M059J (cell line): Measurements from ENCODE around the gene BCL6B. TPM values are rescaled to one million over a fixed set of nuclear protein-coding genes. Genes with fewer than 3 reads are reported as not detected.

Experiments
- DNase-seq: peaks from one replicate; pipeline ENCODE4 v3.0.0-alpha.2; 2012; ENCODE audit warnings: low read depth
- total RNA-seq: library from RNA; depleted of rRNA; stranded (reverse); fragments of >200 nt; shearing (Covaris generic); gene quantifications from 2 replicates; pipeline ENCODE4 v1.2.3, GENCODE V29; 2014; rRNA removed

The BCL6B gene
- total RNA-seq, 1 experiment from 2014 or later = not detected

DNA sequence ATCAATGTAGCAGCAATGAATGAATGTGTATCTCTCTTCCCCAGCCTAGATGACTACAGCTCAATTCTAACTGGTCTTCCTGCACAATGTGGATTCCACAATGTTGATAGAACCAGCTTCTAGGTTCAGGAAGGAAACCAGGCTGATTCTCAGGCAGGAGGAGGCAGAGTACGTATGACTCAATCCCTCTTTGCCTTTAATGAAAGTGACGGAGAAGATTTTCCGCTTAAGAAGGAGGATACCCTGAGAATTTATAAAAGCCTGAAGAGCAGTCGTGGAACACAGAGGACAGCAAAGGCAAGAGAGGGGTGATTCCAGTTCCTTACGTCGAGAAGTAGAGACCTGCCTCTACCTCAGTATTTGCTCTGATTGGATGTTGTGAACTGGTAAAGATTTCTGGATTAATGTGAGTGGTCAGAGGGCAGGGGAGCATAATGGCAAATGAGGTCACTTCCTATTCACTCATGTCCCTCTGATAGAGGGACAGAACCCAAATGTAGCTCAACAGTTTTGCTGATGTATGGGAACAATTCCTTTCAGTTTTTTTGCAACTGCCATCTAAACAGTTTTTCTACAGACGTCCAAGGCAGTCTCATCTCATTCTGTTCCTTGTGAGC lies 36.1 kb downstream of the BCL6B start:
- DNase-seq = peak; percentile 61

DNA sequence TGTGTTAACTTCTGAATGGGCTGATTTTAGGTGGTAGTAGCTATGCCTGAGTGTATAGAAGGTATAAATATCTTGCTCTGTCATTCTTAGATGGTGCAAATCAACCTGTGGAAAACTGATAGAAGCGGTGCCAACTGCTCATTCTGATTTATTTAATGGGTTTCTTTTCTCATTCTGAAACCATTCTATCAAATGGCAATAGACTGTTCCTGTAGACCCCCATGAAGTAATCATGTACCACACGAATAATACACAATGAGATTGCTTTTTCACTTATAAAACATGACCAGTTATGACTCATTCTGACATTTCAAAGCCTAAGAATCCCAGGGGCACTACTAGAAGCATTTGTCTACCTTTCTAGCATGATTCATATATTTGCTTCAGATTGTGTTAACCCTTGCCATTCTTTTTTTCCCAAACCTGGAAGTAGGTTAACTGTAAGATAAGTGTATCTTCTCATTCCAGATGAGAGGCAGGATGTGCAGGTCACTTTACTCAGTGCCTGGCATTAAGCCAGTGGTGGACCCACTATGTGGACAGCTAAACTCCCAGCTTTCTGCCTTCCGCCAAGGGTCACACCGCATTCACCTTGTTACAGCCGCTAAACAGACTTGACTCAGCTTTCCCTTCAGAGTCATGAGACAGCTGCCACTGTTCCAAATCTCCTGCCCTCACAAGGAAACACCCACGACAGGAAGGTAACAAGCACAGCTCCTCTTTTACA lies 37.5 kb downstream of the BCL6B start:
- DNase-seq = peak; percentile 96

DNA sequence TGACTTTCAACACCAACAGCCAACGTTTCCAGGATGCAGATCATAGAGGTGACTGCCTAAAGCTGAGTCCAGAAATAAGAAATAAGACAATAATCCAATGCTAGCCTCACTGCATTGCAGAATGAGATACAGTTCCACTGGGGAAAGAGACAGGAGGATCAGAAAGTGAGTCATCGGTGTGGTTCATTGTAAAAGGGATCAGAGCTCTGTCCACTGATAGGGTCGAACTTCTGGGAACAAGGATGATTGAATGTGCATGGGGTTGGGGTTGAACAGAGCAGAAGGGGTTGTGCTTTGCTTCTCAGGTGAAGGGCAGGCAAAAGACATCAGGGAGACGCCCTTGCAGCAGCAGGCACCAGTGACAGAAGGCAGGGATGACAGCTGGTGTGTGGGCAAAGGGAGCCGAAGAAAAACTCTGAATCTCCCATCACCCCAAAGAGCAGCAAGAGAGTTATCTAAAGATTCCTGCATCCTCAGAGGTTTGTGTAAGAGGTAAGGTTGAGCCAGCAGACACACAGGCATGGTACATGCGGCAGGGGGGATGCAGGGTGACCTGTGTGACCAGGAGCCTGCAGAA lies 40.8 kb downstream of the BCL6B start:
- no peak for DNase-seq

DNA sequence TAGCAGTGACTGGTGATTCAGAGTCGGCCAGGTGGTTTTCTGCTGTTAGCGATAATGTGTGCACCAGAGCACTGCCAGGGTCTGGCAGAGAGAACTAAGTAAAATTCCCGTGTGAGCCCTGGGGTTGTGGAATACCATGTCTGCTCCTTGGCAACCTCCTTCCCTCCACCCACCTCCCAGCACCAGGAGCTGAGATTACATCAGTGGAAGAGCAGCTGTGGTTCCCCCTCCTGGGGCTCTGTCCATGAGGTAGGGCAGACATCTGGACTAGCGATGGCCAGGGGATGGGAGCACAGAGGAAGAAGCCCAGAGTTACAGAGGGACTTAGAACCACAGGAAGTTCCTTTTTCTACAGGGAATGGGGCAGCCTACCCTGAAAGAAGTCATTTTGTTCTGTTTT lies 41.4 kb downstream of the BCL6B start:
- no peak for DNase-seq

DNA sequence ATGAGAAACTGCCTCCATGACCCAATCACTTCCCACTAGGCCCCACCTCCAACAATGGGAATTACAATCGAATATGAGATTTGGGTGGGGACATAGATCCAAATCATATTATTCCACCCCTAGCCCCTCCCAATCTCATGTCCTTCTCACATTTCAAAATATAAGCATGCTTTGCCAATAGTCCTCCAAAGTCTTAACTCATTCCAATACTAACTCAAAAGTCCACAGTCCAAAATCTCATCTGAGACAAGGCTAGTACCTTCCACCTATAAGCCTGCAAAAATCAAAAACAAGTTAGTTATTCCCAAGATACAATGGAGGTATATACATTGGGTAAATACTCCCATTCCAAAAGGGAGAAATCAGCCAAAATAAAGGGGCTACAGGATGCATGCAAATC lies 44.3 kb downstream of the BCL6B start:
- DNase-seq = no peak

DNA sequence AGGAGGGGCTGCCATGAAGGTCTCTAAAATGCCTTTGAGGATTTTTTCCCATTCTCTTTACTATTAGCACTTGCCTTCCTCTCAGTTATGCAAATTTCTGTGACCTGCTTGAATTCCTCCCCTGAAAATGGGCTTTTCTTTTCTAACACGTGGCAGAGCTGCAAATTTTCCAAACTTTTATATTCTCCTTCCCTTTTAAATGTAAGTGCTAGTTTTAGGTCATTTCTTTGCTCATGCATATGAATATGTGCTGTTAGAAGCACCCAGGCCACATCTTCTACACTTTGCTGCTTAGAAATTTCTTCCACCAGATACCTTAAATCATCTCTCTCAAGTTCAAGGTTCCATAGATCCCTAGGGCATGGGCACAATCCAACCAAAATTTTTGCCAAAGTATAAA lies 45.4 kb downstream of the BCL6B start:
- no peak for DNase-seq

DNA sequence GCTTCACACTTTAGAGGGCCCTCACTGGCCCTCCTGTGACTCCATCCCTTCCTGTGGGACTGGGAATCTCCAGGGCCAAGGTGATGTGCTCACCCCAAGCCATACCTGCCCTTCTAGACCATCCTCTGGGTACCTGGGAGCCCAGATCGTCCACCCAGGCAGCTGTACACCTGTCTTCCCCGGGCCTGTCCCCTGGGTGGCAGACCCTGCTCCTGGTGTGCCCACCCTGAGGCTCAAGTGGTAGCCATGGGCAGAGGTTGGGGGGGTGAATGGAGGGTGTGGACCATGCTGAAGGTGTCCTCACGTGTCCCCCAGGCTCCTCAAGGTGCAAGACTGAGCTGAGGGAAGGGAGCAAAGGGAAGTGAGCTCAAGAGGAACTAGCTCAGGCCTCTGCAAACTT lies 47.9 kb downstream of the BCL6B start:
- no peak for DNase-seq

DNA sequence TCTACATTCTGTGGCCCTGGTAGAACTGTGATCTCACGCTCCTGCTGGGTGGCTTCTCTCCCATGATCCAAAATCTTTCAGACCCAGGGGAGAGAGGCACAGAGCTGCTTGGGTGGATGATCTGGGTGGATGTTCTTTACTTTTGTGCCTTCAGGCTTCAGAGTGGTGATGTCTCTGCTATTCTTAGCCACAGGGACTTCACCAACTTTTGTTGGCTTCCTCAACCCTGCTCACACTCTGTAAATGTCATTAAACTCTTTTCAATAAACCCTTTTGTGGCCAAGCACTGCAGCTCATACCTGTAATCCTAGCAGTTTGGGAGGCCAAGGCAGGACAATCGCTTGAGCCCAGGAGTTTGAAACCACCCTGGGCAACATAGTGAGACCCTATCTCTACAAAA lies 49.6 kb downstream of the BCL6B start:
- no peak for DNase-seq

DNA sequence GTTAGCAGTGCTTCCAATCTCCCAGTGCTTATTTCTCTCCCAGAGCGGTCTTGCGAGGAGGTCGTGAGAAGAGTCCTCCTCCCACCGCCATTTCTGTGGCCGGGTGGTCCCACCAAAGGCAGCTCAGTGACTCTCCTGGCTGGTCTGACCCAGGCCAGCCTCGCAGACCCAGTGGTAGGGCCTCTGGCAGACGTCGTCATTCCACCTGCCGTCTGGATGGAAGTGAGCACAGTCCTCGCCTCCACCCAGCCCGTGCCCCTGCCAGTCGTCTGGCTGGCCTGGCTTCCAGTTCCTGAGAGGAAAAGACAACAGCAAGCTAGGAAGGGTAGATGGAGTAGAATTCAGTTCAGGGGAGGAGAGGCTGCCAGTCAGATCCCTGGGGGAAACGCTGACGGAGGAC lies 52.1 kb downstream of the BCL6B start:
- no peak for DNase-seq

DNA sequence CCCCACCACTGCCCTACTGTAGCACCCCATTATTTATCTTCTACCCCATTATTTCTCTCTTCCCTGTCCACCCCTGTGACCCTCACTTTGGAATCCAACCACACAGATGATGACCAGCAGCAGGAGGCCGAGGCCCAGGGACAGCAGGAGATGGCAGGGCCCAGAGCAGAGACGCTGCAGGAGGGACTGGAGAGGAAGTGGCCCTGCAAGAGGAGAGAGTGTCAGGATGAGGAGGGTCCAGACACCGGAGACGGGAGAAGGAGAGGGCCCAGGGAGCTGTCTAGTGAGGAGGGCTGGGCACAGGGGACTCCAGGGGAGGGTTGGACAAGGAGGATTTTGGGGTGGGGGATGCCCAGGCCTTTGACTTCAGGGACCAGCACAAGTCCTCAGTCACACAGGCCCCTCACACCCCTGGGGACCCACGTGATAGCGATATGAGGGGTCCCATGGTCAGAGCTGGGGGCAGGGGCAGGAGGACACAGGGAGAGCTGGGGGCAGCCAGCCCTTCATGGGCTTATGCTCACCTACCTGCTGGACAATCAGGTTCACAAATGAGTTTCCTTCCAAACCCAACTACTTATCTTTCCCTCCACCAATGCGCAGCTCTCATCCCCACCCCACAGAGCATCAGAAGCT lies 55.2 kb downstream of the BCL6B start:
- DNase-seq = no peak

DNA sequence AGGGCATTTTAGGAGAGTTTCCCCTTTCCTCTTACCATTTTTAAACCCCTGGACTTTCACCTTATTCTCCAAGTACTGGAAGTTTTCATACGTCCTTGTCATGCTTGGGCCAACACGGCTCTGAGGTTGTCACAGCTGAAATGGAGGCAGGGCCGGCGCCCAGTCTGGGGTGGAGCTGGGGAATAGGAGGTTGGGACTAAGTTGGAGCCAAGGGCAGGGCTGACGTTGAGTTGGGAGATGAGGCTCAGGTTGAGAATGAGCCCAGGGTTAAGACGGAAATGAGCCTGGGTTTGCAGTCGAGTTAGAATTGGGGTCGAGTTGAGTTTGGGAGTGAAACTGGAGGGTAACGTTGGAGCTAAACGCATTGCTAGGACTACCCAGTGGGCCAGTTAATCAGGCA lies 55.9 kb downstream of the BCL6B start:
- DNase-seq = no peak

Other genes with a start within 250 kb of the BCL6B start
- gene FBXO39, start 246.8 kb upstream of the BCL6B start, total RNA-seq = 0.20 TPM in 1 of 2 replicates, not detected in the other
- gene TEKT1, start 191.3 kb upstream of the BCL6B start, total RNA-seq = not detected in 2 replicates
- gene ALOX12, start 27.0 kb upstream of the BCL6B start, total RNA-seq = not detected in 2 replicates
- gene RNASEK, start 10.4 kb upstream of the BCL6B start, total RNA-seq = 262 and 391 TPM in 2 replicates
- gene SLC16A13, start 13.0 kb downstream of the BCL6B start, total RNA-seq = 0.30 and 0.54 TPM in 2 replicates
- gene SLC16A11, start 21.0 kb downstream of the BCL6B start, total RNA-seq = not detected in 2 replicates
- not detected in 2 replicates for gene CLEC10A, start 57.2 kb downstream of the BCL6B start, total RNA-seq
- gene ASGR2, start 91.8 kb downstream of the BCL6B start, total RNA-seq = not detected in 2 replicates
- gene ASGR1, start 156.3 kb downstream of the BCL6B start, total RNA-seq = not detected in 2 replicates
- gene DLG4, start 196.8 kb downstream of the BCL6B start, total RNA-seq = 4.7 and 7.8 TPM in 2 replicates
- gene ACADVL, start 196.9 kb downstream of the BCL6B start, total RNA-seq = 294 and 491 TPM in 2 replicates
- 23.9 and 39.1 TPM in 2 replicates for gene DVL2, start 211.5 kb downstream of the BCL6B start, total RNA-seq
- gene PHF23, start 216.4 kb downstream of the BCL6B start, total RNA-seq = 49.6 and 53.3 TPM in 2 replicates
- 575 and 595 TPM in 2 replicates for gene GABARAP, start 219.4 kb downstream of the BCL6B start, total RNA-seq
- 38.4 and 42.6 TPM in 2 replicates for gene CTDNEP1, start 228.7 kb downstream of the BCL6B start, total RNA-seq
- 75.1 and 75.3 TPM in 2 replicates for gene ELP5, start 229.2 kb downstream of the BCL6B start, total RNA-seq
- 0.10 and 2.4 TPM in 2 replicates for gene CLDN7, start 239.4 kb downstream of the BCL6B start, total RNA-seq